Head of caudate nucleus (tissue), 42 donors: ENCODE results near the gene ITSN1.
"Not testable (repeated sequence)": the region's sequence is repeated elsewhere in the genome, so short reads cannot be mapped to it uniquely, and the experiment has no call there.

Experiments
- DNase-seq, 42 donors: peaks; one replicate each; pipeline versions ENCODE4 v3.0.0 to v3.0.0-alpha.2; 2020 to 2021; ENCODE audit warnings: mixed read lengths in 7 of 42
- intact Hi-C: fragments of 100-400 bp; cut with DNase I; formaldehyde crosslinking; loops from one replicate; pipeline ENCODE4 v1.15.0; 2022

Gene ITSN1

GRCh38 chr21:33787431-33787830 is 145.1 kb downstream of the ITSN1 start:
- intact Hi-C loops, result no loop called here
- no peak for DNase-seq

- intact Hi-C loops, DNase-seq: not testable (repeated sequence)
Measured at GRCh38 chr21:33788438-33788837, 146.1 kb downstream of the ITSN1 start.

GRCh38 chr21:33789697-33790096 is 147.4 kb downstream of the ITSN1 start:
- no peak for DNase-seq
- intact Hi-C loops, result no loop called here

GRCh38 chr21:33791073-33791472 is 148.8 kb downstream of the ITSN1 start:
- no peak for DNase-seq
- intact Hi-C loops, result no loop called here

- no peak for DNase-seq
Measured at GRCh38 chr21:33794596-33794995, 152.3 kb downstream of the ITSN1 start.

GRCh38 chr21:33797565-33797964 is 155.3 kb downstream of the ITSN1 start:
- intact Hi-C loops, result no loop called here
- no peak for DNase-seq

More at GRCh38 chr21:33794596-33794995, 152.3 kb downstream of the ITSN1 start:
- intact Hi-C loops, result no loop called here

GRCh38 chr21:33799378-33800090 is 157.2 kb downstream of the ITSN1 start:
- intact Hi-C loops, result no loop called here
- no peak for DNase-seq

GRCh38 chr21:33800753-33801423 is 158.6 kb downstream of the ITSN1 start:
- no peak for DNase-seq
- intact Hi-C loops, result no loop called here

GRCh38 chr21:33801424-33802405 is 159.4 kb downstream of the ITSN1 start:
- DNase-seq, result no peak
- intact Hi-C loops, result no loop called here

- intact Hi-C loops, result no loop called here
- DNase-seq, result no peak
Measured at GRCh38 chr21:33802481-33802880, 160.2 kb downstream of the ITSN1 start.

GRCh38 chr21:33808715-33809367 is 166.5 kb downstream of the ITSN1 start:
- intact Hi-C loops, result no loop called here

GRCh38 chr21:33810766-33811165 is 168.5 kb downstream of the ITSN1 start:
- DNase-seq, result no peak
- intact Hi-C loops, result no loop called here

More at GRCh38 chr21:33808715-33809367, 166.5 kb downstream of the ITSN1 start:
- no peak for DNase-seq

- intact Hi-C loops, result no loop called here
- DNase-seq, result no peak
Measured at GRCh38 chr21:33811167-33812010, 169.1 kb downstream of the ITSN1 start.

- intact Hi-C loops, result no loop called here
- no peak for DNase-seq
Measured at GRCh38 chr21:33813832-33814365, 171.6 kb downstream of the ITSN1 start.

- DNase-seq, result no peak
- intact Hi-C loops, result no loop called here
Measured at GRCh38 chr21:33815143-33815707, 172.9 kb downstream of the ITSN1 start.

GRCh38 chr21:33816174-33816573 is 173.9 kb downstream of the ITSN1 start:
- intact Hi-C loops, result no loop called here

GRCh38 chr21:33817138-33817537 is 174.8 kb downstream of the ITSN1 start:
- intact Hi-C loops, result no loop called here
- DNase-seq, result no peak

More at GRCh38 chr21:33816174-33816573, 173.9 kb downstream of the ITSN1 start:
- no peak for DNase-seq
